IPS-18a (cell line): Measurements from ENCODE around the gene RBFA.
"Not testable (repeated sequence)": the region's sequence is repeated elsewhere in the genome, so short reads cannot be mapped to it uniquely, and the experiment has no call there.

Source experiments
- H3K27ac ChIP-seq: one replicate; pipeline ENCODE4 v1.5.1; 2013; ENCODE audit warnings: low read length
- H3K27me3 ChIP-seq: one replicate; pipeline ENCODE4 v1.6.1; 2013; ENCODE audit warnings: mild to moderate bottlenecking, low read length; ENCODE audit not compliant: control insufficient read depth, insufficient read depth
- H3K36me3 ChIP-seq: one replicate; pipeline ENCODE4 v1.6.1; 2013; ENCODE audit warnings: low read depth, low read length; ENCODE audit not compliant: control insufficient read depth
- H3K4me1 ChIP-seq: one replicate; pipeline ENCODE4 v1.6.1; 2013; ENCODE audit warnings: low read depth, low read length; ENCODE audit not compliant: control insufficient read depth
- H3K4me3 ChIP-seq: one replicate; pipeline ENCODE4 v1.5.1; 2013; ENCODE audit warnings: low read length
- H3K9ac ChIP-seq: one replicate; pipeline ENCODE4 v1.6.1; 2013; ENCODE audit warnings: mild to moderate bottlenecking, low read length, moderate library complexity
- H3K9me3 ChIP-seq: one replicate; pipeline ENCODE4 v1.6.1; 2013; ENCODE audit warnings: low read depth, low read length; ENCODE audit not compliant: control insufficient read depth

Gene RBFA

GRCh38 chr18:80004600-80005342 is 29.5 kb upstream of the RBFA start:
- H3K4me3 ChIP-seq: no peak overlapping the region

GRCh38 chr18:80006724-80007123 is 27.5 kb upstream of the RBFA start:
- no peak overlapping the region for H3K27ac ChIP-seq
- peaks cover 6% of the 10 kb centered on the region for H3K9me3 ChIP-seq
- no peaks in the 10 kb centered on the region for H3K27me3 ChIP-seq
- H3K9ac ChIP-seq: no peak overlapping the region
- H3K4me1 ChIP-seq: no peaks in the 10 kb centered on the region
- no peak overlapping the region for H3K4me3 ChIP-seq
- no peaks in the 10 kb centered on the region for H3K36me3 ChIP-seq

More at GRCh38 chr18:80004600-80005342, 29.5 kb upstream of the RBFA start:
- H3K9me3 ChIP-seq: peaks cover 16% of the 10 kb centered on the region
- H3K36me3 ChIP-seq: no peaks in the 10 kb centered on the region
- H3K9ac ChIP-seq: no peak overlapping the region
- H3K27ac ChIP-seq: no peak overlapping the region
- H3K27me3 ChIP-seq: no peaks in the 10 kb centered on the region
- H3K4me1 ChIP-seq: no peaks in the 10 kb centered on the region

- no peaks in the 10 kb centered on the region for H3K27me3 ChIP-seq
- H3K36me3 ChIP-seq: no peaks in the 10 kb centered on the region
- H3K4me1 ChIP-seq: no peaks in the 10 kb centered on the region
- peaks cover 4% of the 10 kb centered on the region for H3K9me3 ChIP-seq
- H3K9ac ChIP-seq: no peak overlapping the region
- no peak overlapping the region for H3K4me3 ChIP-seq
- H3K27ac ChIP-seq: no peak overlapping the region
Observed at GRCh38 chr18:80009661-80010550, 24.3 kb upstream of the RBFA start.

GRCh38 chr18:80010551-80010906 is 23.7 kb upstream of the RBFA start:
- no peak overlapping the region for H3K9ac ChIP-seq
- no peaks in the 10 kb centered on the region for H3K4me1 ChIP-seq
- no peaks in the 10 kb centered on the region for H3K36me3 ChIP-seq
- peaks cover 4% of the 10 kb centered on the region for H3K9me3 ChIP-seq
- H3K4me3 ChIP-seq: no peak overlapping the region
- H3K27me3 ChIP-seq: no peaks in the 10 kb centered on the region
- H3K27ac ChIP-seq: no peak overlapping the region

GRCh38 chr18:80011496-80012137 is 22.6 kb upstream of the RBFA start:
- H3K4me1 ChIP-seq, H3K27ac ChIP-seq, H3K9me3 ChIP-seq, H3K4me3 ChIP-seq, H3K27me3 ChIP-seq, H3K9ac ChIP-seq, H3K36me3 ChIP-seq: not testable (repeated sequence)

GRCh38 chr18:80012714-80013113 is 21.5 kb upstream of the RBFA start:
- H3K4me3 ChIP-seq: no peak overlapping the region
- no peak overlapping the region for H3K27ac ChIP-seq
- no peak overlapping the region for H3K9ac ChIP-seq
- no peaks in the 10 kb centered on the region for H3K27me3 ChIP-seq
- peaks cover 4% of the 10 kb centered on the region for H3K9me3 ChIP-seq
- no peaks in the 10 kb centered on the region for H3K4me1 ChIP-seq
- H3K36me3 ChIP-seq: no peaks in the 10 kb centered on the region

- Histone ChIP-seq H3K27ac (no peak overlapping the region), H3K36me3 (no peaks in the 10 kb centered on the region), H3K9ac (no peak overlapping the region), H3K4me1 (no peaks in the 10 kb centered on the region), H3K4me3 (no peak overlapping the region), H3K27me3 (no peaks in the 10 kb centered on the region), H3K9me3 (peaks cover 47% of the 10 kb centered on the region)
Observed at GRCh38 chr18:80022613-80023012, 11.6 kb upstream of the RBFA start.

GRCh38 chr18:80023173-80023572 is 11.1 kb upstream of the RBFA start:
- H3K9ac ChIP-seq: no peak overlapping the region
- H3K4me3 ChIP-seq: no peak overlapping the region
- H3K27ac ChIP-seq: no peak overlapping the region
- no peaks in the 10 kb centered on the region for H3K36me3 ChIP-seq
- H3K27me3 ChIP-seq: no peaks in the 10 kb centered on the region
- H3K4me1 ChIP-seq: no peaks in the 10 kb centered on the region
- peaks cover 47% of the 10 kb centered on the region for H3K9me3 ChIP-seq

GRCh38 chr18:80026363-80026762 is 7.9 kb upstream of the RBFA start:
- H3K4me1 ChIP-seq: no peaks in the 10 kb centered on the region
- peaks cover 29% of the 10 kb centered on the region for H3K9me3 ChIP-seq
- no peaks in the 10 kb centered on the region for H3K36me3 ChIP-seq
- H3K27me3 ChIP-seq: no peaks in the 10 kb centered on the region
- no peak overlapping the region for H3K27ac ChIP-seq
- no peak overlapping the region for H3K9ac ChIP-seq
- H3K4me3 ChIP-seq: no peak overlapping the region

- not testable (repeated sequence) for H3K27me3 ChIP-seq, H3K9ac ChIP-seq, H3K4me3 ChIP-seq, H3K27ac ChIP-seq, H3K4me1 ChIP-seq, H3K36me3 ChIP-seq
- H3K9me3 ChIP-seq: peaks cover 15% of the 10 kb centered on the region
Observed at GRCh38 chr18:80027719-80028118, 6.5 kb upstream of the RBFA start.

- no peak overlapping the region for H3K4me3 ChIP-seq
- no peaks in the 10 kb centered on the region for H3K4me1 ChIP-seq
- no peaks in the 10 kb centered on the region for H3K27me3 ChIP-seq
- no peak overlapping the region for H3K9ac ChIP-seq
- no peaks in the 10 kb centered on the region for H3K9me3 ChIP-seq
- H3K27ac ChIP-seq: no peak overlapping the region
- H3K36me3 ChIP-seq: no peaks in the 10 kb centered on the region
Observed at GRCh38 chr18:80029690-80030089, 4.5 kb upstream of the RBFA start.
